Activated T-helper 1 cell treated with anti-CD3 and anti-CD28 coated beads, Interleukin-12 subunit alpha, Interleukin-12 subunit beta, Interleukin-2, Interleukin-4 antibody, amounts not matched to agents 30 ng/mL and 10 ng/mL and 1 ng/mL, durations not matched to agents 14 hours and 24 hours and 36 hours (primary cell): ENCODE measurements around the gene HOXB9. TPM values are rescaled to one million over a fixed set of nuclear protein-coding genes. Genes with fewer than 3 reads are reported as not detected.

Experiments used
- DNase-seq: peaks from one replicate; pipeline ENCODE4 v3.0.0; 2021; ENCODE audit warnings: low spot score
- H3K27ac Mint-ChIP-seq: one replicate; pipeline ENCODE4 v1.8.0; 2021; ENCODE audit warnings: mild to moderate bottlenecking, mixed read lengths
- H3K27me3 Mint-ChIP-seq: one replicate; pipeline ENCODE4 v1.8.0; 2022; ENCODE audit warnings: mild to moderate bottlenecking, moderate library complexity, mixed read lengths; ENCODE audit not compliant: insufficient read depth
- H3K36me3 Mint-ChIP-seq: one replicate; pipeline ENCODE4 v1.8.0; 2021; ENCODE audit warnings: low read depth, mixed read lengths
- H3K4me1 Mint-ChIP-seq: one replicate; pipeline ENCODE4 v1.8.0; 2021; ENCODE audit warnings: low read depth, mixed read lengths
- H3K4me3 Mint-ChIP-seq: one replicate; pipeline ENCODE4 v1.8.0; 2021; ENCODE audit warnings: mild to moderate bottlenecking, moderate library complexity, mixed read lengths
- H3K9me3 Mint-ChIP-seq: one replicate; pipeline ENCODE4 v1.8.0; 2021; ENCODE audit warnings: mixed read lengths
- intact Hi-C: fragments of 100-400 bp; cut with micrococcal nuclease; formaldehyde crosslinking; loops from one replicate; pipeline ENCODE4 v1.15.1; 2024
- total RNA-seq: library from RNA; stranded (reverse); gene quantifications from 2 replicates; pipeline ENCODE4 v1.2.3, GENCODE V29; 2022

HOXB9 gene
- total RNA-seq, 1 donor from 2014 or later: 0.39 TPM

- Mint-ChIP-seq H3K4me1 (peaks cover 27% of the 10 kb centered on the region), H3K27me3 (peaks cover 75% of the 10 kb centered on the region)
Observed at GRCh38 chr17:48609759-48610281, 16.3 kb downstream of the HOXB9 start.

GRCh38 chr17:48609033-48609432 is 17.1 kb downstream of the HOXB9 start:
- H3K27me3 Mint-ChIP-seq: peaks cover 75% of the 10 kb centered on the region
- H3K9me3 Mint-ChIP-seq: no peaks in the 10 kb centered on the region
- peaks cover 25% of the 10 kb centered on the region for H3K4me1 Mint-ChIP-seq
- H3K36me3 Mint-ChIP-seq: no peaks in the 10 kb centered on the region
- H3K27ac Mint-ChIP-seq: no peak overlapping the region
- H3K4me3 Mint-ChIP-seq: peak overlapping the region; percentile 86
- no peak for DNase-seq
- intact Hi-C loops: no loop called here

More at GRCh38 chr17:48609759-48610281, 16.3 kb downstream of the HOXB9 start:
- Mint-ChIP-seq H3K9me3 (no peaks in the 10 kb centered on the region), H3K36me3 (no peaks in the 10 kb centered on the region), H3K4me3 (peak overlapping the region; percentile 86), H3K27ac (no peak overlapping the region)
- DNase-seq: no peak
- intact Hi-C loops: loop anchor here (2.0 to 10.0 kb wide), 3 partner anchors 13 to 765 kb away; partner anchors contain the start of genes IGF2BP1 and SCRN2

- DNase-seq: no peak
- no peaks in the 10 kb centered on the region for H3K36me3 Mint-ChIP-seq
- peaks cover 74% of the 10 kb centered on the region for H3K27me3 Mint-ChIP-seq
- H3K4me1 Mint-ChIP-seq: peaks cover 25% of the 10 kb centered on the region
- no peak overlapping the region for H3K4me3 Mint-ChIP-seq
- H3K27ac Mint-ChIP-seq: no peak overlapping the region
- intact Hi-C loops: no loop called here
- H3K9me3 Mint-ChIP-seq: no peaks in the 10 kb centered on the region
Observed at GRCh38 chr17:48608494-48608834, 17.7 kb downstream of the HOXB9 start.

GRCh38 chr17:48606892-48607614 is 19.1 kb downstream of the HOXB9 start:
- no peak overlapping the region for H3K27ac Mint-ChIP-seq
- H3K36me3 Mint-ChIP-seq: no peaks in the 10 kb centered on the region
- no peak overlapping the region for H3K4me3 Mint-ChIP-seq
- no peaks in the 10 kb centered on the region for H3K9me3 Mint-ChIP-seq
- H3K4me1 Mint-ChIP-seq: peaks cover 13% of the 10 kb centered on the region
- DNase-seq: no peak
- intact Hi-C loops: no loop called here
- H3K27me3 Mint-ChIP-seq: peaks cover 75% of the 10 kb centered on the region

- peaks cover 6% of the 10 kb centered on the region for H3K4me1 Mint-ChIP-seq
- peaks cover 78% of the 10 kb centered on the region for H3K27me3 Mint-ChIP-seq
- intact Hi-C loops: no loop called here
- no peaks in the 10 kb centered on the region for H3K36me3 Mint-ChIP-seq
- DNase-seq: no peak
- no peak overlapping the region for H3K4me3 Mint-ChIP-seq
- no peaks in the 10 kb centered on the region for H3K9me3 Mint-ChIP-seq
- peak overlapping the region; percentile 6 for H3K27ac Mint-ChIP-seq
Observed at GRCh38 chr17:48605991-48606891, 19.9 kb downstream of the HOXB9 start.

- no peak for DNase-seq
- intact Hi-C loops: no loop called here
- Mint-ChIP-seq H3K27ac (no peak overlapping the region), H3K36me3 (no peaks in the 10 kb centered on the region), H3K4me3 (no peak overlapping the region), H3K9me3 (no peaks in the 10 kb centered on the region), H3K4me1 (no peaks in the 10 kb centered on the region), H3K27me3 (peaks cover 78% of the 10 kb centered on the region)
Observed at GRCh38 chr17:48605409-48605919, 20.7 kb downstream of the HOXB9 start.

GRCh38 chr17:48604770-48605329 is 21.3 kb downstream of the HOXB9 start, which contains the start of gene HOXB6:
TSS of gene HOXB6 (minus strand) at chr17:48604986. CDS start at chr17:48598150, 6,836 bp downstream.
- no peak for DNase-seq
- H3K4me3 Mint-ChIP-seq: no peak within 1 kb of the TSS
- H3K4me1 Mint-ChIP-seq: no peaks in the 10 kb centered on the region
- H3K9me3 Mint-ChIP-seq: no peaks in the 10 kb centered on the region
- H3K36me3 Mint-ChIP-seq: no peaks in the 10 kb centered on the region
- peaks cover 82% of the 10 kb centered on the region for H3K27me3 Mint-ChIP-seq
- intact Hi-C loops: no loop called here
- H3K27ac Mint-ChIP-seq: no peak within 1 kb of the TSS

- no peak for DNase-seq
- Mint-ChIP-seq H3K4me3 (no peak overlapping the region), H3K9me3 (no peaks in the 10 kb centered on the region), H3K36me3 (no peaks in the 10 kb centered on the region), H3K27me3 (peaks cover 85% of the 10 kb centered on the region), H3K27ac (no peak overlapping the region), H3K4me1 (no peaks in the 10 kb centered on the region)
- intact Hi-C loops: no loop called here
Observed at GRCh38 chr17:48603959-48604769, 22.0 kb downstream of the HOXB9 start.

- Mint-ChIP-seq H3K27me3 (peaks cover 91% of the 10 kb centered on the region), H3K4me3 (no peak overlapping the region), H3K27ac (no peak overlapping the region), H3K36me3 (no peaks in the 10 kb centered on the region), H3K4me1 (peaks cover 22% of the 10 kb centered on the region), H3K9me3 (no peaks in the 10 kb centered on the region)
- intact Hi-C loops: no loop called here
- DNase-seq: no peak
Observed at GRCh38 chr17:48601539-48602425, 24.4 kb downstream of the HOXB9 start.

- Mint-ChIP-seq H3K27me3 (peaks cover 91% of the 10 kb centered on the region), H3K36me3 (peaks cover 2% of the 10 kb centered on the region), H3K27ac (no peak overlapping the region), H3K4me3 (no peak overlapping the region), H3K9me3 (no peaks in the 10 kb centered on the region), H3K4me1 (peaks cover 28% of the 10 kb centered on the region)
- DNase-seq: no peak
- intact Hi-C loops: no loop called here
Observed at GRCh38 chr17:48601207-48601538, 25.0 kb downstream of the HOXB9 start.

GRCh38 chr17:48600244-48601098 is 25.7 kb downstream of the HOXB9 start:
- H3K27ac Mint-ChIP-seq: no peak overlapping the region
- H3K27me3 Mint-ChIP-seq: peaks cover 91% of the 10 kb centered on the region
- intact Hi-C loops: no loop called here
- H3K36me3 Mint-ChIP-seq: peaks cover 2% of the 10 kb centered on the region
- no peaks in the 10 kb centered on the region for H3K9me3 Mint-ChIP-seq
- no peak for DNase-seq
- H3K4me1 Mint-ChIP-seq: peaks cover 30% of the 10 kb centered on the region
- H3K4me3 Mint-ChIP-seq: no peak overlapping the region
